Heart right ventricle (tissue), 16 donors: ENCODE data around the gene TIMP3. TPM values are rescaled to one million over a fixed set of nuclear protein-coding genes. Genes with fewer than 3 reads are reported as not detected.

Source experiments
- ATAC-seq, 8 donors: fragments of 200-7000 bp; cut with Tn5 transposase; one replicate each; pipeline ENCODE4 v1.9.1; 2020; ENCODE audit warnings: mild to moderate bottlenecking in 8 of 8, moderate library complexity in 8 of 8, moderate number of reproducible peaks in 1 of 8
- DNase-seq, 2 donors: peaks; one replicate each; pipeline ENCODE4 v3.0.0-alpha.2; 2020
- H3K27ac ChIP-seq, 10 donors: fragments of 200-600 bp; sonication (generic) in 2 of 10; one replicate each; pipeline versions ENCODE4 v1.5.0 to v1.8.0; 2020 to 2022; ENCODE audit warnings: mild to moderate bottlenecking in 3 of 10
- H3K27me3 ChIP-seq, 7 donors: fragments of 200-600 bp; one replicate each; pipeline ENCODE4 v1.8.0; 2021 to 2022; ENCODE audit warnings: mild to moderate bottlenecking in 2 of 7
- H3K36me3 ChIP-seq, 9 donors: fragments of 200-600 bp; sonication (generic) in 1 of 9; one replicate each; pipeline versions ENCODE4 v1.5.0 to v1.8.0; 2020 to 2022; ENCODE audit warnings: mild to moderate bottlenecking in 2 of 9
- H3K4me1 ChIP-seq, 9 donors: fragments of 200-600 bp; sonication (generic) in 1 of 9; one replicate each; pipeline versions ENCODE4 v1.5.0 to v1.8.0; 2020 to 2022; ENCODE audit warnings: mild to moderate bottlenecking in 4 of 9
- H3K4me3 ChIP-seq, 10 donors: fragments of 200-600 bp; sonication (generic) in 2 of 10; one replicate each; pipeline versions ENCODE4 v1.5.0 to v1.8.0; 2020 to 2022; ENCODE audit warnings: mild to moderate bottlenecking in 7 of 10, moderate library complexity in 2 of 10
- H3K9me3 ChIP-seq, 11 donors: fragments of 200-600 bp in 10 of 11; sonication (generic) in 2 of 11; one replicate each; pipeline versions ENCODE4 v1.5.0 to v1.8.0; 2013 to 2022; ENCODE audit warnings: mild to moderate bottlenecking in 2 of 11, control low read depth in 1 of 11, moderate library complexity in 1 of 11
- CTCF ChIP-seq, 9 donors: fragments of 200-600 bp; sonication (generic) in 2 of 9; IDR thresholded peaks; one replicate each; pipeline versions ENCODE4 v1.5.0 to v1.8.0; 2021 to 2022; ENCODE audit warnings: antibody characterized with exemption in 9 of 9, mild to moderate bottlenecking in 5 of 9, moderate library complexity in 1 of 9
- whole genome bisulfite sequencing, 2 donors: extraction: QIAGEN DNeasy Blood & Tissue Kit; methylation state at CpG; one replicate each; pipeline ENCODE4 v1.1.7; 2013; ENCODE audit warnings: inconsistent platforms in 1 of 2; 5-methylcytosine and 5-hydroxymethylcytosine counted together
- intact Hi-C, 10 donors: fragments of 100-400 bp; cut with DNase I; formaldehyde crosslinking; loops; one replicate each; pipeline versions ENCODE4 v1.11.1 to v1.14.2; 2022
- polyA plus RNA-seq, 2 donors: library from polyadenylated mRNA; stranded (reverse); fragments of 200-250 nt; gene quantifications; one replicate each; pipeline ENCODE4 v1.2.3, GENCODE V29; 2013
- total RNA-seq, 10 donors: library from RNA; stranded (reverse); fragmentation: NEBNext Ultra II Directional in 3 of 10; extraction: Animal tissue kit (Norgen Biotek cat#: 25700) in 3 of 10; gene quantifications; one replicate each; pipeline versions ENCODE4 v1.2.1 to v1.2.4, GENCODE V29; 2021 to 2023
- donor health status: Arrhythmogenic right ventricular cardiomyopathy.
- donor health status: ischemic (EF 13 %, LVEDD 7.1; RV severe dilation, severe dysfunction).
- donor health status: healthy with polysubstance abuse.
- donor health status: DM: no; HTN: yes; CAD: no.
- donor health status: DM: no; HTN: no; CAD: no.
- donor health status: ischemic (EF 25% LVEDD 6.9; RV normal size, moderate dysfunction).
- donor health status: ischemic (EF 25% LVEDD 5.7; RV mildly dilated, moderate dysfunction).
- donor health status: healthy.
- donor health status: DM: yes; HTN: yes; CAD: no.
- donor health status: Ischemic cardiomyopathy.
- donor health status: ischemic (EF 35%, LVEDD 5.7; RV mildly dilated, moderate dysfunction).
- donor health status: nonischemic (EF 11% LVEDD 7.7; RV severe dilation, severe dysfunction).
- donor health status: DM: yes; HTN: yes; CAD: no.
- donor health status: PGD.
- donor health status: ischemic (EF 29% LVEDD 5.4; RV normal size, mild dysfunction).
- donor health status: nonischemic (EF 23%, LVEDD 6.1; RV moderate dilation, normal function).

The TIMP3 gene
- total and polyA plus RNA-seq, 12 donors: 91.9 to 380 (median 157) TPM

GRCh38 chr22:32852395-32853251 lies 51.1 kb downstream of the TIMP3 start:
- no peaks in the 10 kb centered on the region for H3K9me3 ChIP-seq
- peak overlapping the region; percentile 16 to 90 (median 73) for H3K27ac ChIP-seq
- no peaks in the 10 kb centered on the region for H3K27me3 ChIP-seq
- peak; percentile 76 for DNase-seq
- H3K4me3 ChIP-seq: no peak overlapping the region
- peak; percentile 40 to 88 (median 62) for ATAC-seq
- intact Hi-C loops: loop anchor here in 4 of 10 donors (1.0 to 10.0 kb wide), 6 partner anchors 35 to 132 kb away; partner anchors contain the start of gene TIMP3 (in 1 of the 4)
- H3K4me1 ChIP-seq: peaks cover 52 to 99% (median 88%) of the 10 kb centered on the region in 9 donors
- peaks cover 0 to 62% (median 13%) of the 10 kb centered on the region in 9 donors for H3K36me3 ChIP-seq
- WGBS, 2 donors: 13 to 17% methylated on average over 10 of the region's 10 CpGs
- no peak for TF ChIP-seq CTCF (IDR thresholded peaks at IDR 0.05)

DNA sequence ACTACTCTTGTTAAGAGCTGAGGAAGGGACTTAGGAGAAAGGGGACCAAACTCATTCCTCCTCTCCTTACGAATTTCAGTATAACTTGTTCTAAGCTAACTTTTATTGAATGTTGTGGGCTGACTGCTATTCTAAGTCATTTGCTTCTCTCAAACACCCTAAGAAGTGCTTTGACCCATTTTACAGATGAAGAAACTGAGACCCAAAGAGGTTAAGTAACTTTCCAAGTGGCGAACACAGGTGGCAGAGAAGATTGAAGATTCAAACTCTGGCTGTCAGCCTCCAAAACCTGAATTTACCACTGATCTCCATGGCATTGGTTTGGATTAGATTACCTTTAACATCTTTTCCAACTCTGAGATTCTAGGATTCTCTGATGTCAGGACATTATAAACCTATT lies 52.2 kb downstream of the TIMP3 start:
- Histone ChIP-seq H3K27ac (peak overlapping the region in 7 of 10 donors; percentile 67 to 90 (median 83)), H3K4me3 (no peak overlapping the region), H3K27me3 (no peaks in the 10 kb centered on the region), H3K4me1 (peaks cover 48 to 97% (median 77%) of the 10 kb centered on the region in 9 donors), H3K9me3 (no peaks in the 10 kb centered on the region), H3K36me3 (peaks cover 0 to 73% (median 23%) of the 10 kb centered on the region in 9 donors)
- no peak for TF ChIP-seq CTCF (IDR thresholded peaks at IDR 0.05)
- ATAC-seq (no peak), DNase-seq (no peak)
- intact Hi-C loops: loop anchor here in 2 of 10 donors (2.0 to 10.0 kb wide), 4 partner anchors 36 to 131 kb away; partner anchors contain the start of gene TIMP3 (in 1 of the 2)
- WGBS, 2 donors: 98 to 99% methylated on average over 2 of the region's 2 CpGs

DNA sequence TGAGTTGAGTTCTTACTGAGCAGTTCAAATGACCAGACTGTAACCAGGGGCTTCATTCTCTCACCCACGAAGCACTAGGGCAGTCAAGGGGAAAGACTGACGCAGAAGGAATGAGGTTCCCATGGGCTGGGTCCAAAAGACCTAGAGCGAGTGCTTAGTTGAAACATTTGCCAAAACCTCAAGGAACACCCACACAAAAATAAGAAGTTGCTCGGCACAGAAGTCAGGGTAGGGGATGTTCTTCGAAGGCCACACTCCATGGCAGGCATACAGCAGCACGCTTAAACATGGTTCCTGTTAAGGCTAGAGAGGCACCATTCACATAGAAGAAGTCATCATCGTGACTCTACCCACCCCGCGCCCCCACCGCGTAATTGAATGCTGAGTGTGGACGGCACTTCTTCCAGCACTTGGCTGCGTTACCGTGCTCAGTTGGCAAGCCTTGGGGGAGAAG lies 52.9 kb downstream of the TIMP3 start:
- 61 to 70% methylated on average over 14 of the region's 14 CpGs for WGBS, 2 donors
- no peak overlapping the region for H3K4me3 ChIP-seq
- ATAC-seq (peak in 1 of 8 donors; percentile 7), DNase-seq (peak in 1 of 2 donors; percentile 44)
- peaks cover 0 to 76% (median 30%) of the 10 kb centered on the region in 9 donors for H3K36me3 ChIP-seq
- H3K27me3 ChIP-seq: no peaks in the 10 kb centered on the region
- no peak for TF ChIP-seq CTCF (IDR thresholded peaks at IDR 0.05)
- no peaks in the 10 kb centered on the region for H3K9me3 ChIP-seq
- intact Hi-C loops: loop anchor here in 2 of 10 donors (5.0 to 10.0 kb wide), 3 partner anchors 37 to 130 kb away; partner anchors contain the start of gene TIMP3 (in 1 of the 2)
- peak overlapping the region in 7 of 10 donors; percentile 0 to 90 (median 83) for H3K27ac ChIP-seq
- H3K4me1 ChIP-seq: peaks cover 42 to 89% (median 70%) of the 10 kb centered on the region in 9 donors

DNA sequence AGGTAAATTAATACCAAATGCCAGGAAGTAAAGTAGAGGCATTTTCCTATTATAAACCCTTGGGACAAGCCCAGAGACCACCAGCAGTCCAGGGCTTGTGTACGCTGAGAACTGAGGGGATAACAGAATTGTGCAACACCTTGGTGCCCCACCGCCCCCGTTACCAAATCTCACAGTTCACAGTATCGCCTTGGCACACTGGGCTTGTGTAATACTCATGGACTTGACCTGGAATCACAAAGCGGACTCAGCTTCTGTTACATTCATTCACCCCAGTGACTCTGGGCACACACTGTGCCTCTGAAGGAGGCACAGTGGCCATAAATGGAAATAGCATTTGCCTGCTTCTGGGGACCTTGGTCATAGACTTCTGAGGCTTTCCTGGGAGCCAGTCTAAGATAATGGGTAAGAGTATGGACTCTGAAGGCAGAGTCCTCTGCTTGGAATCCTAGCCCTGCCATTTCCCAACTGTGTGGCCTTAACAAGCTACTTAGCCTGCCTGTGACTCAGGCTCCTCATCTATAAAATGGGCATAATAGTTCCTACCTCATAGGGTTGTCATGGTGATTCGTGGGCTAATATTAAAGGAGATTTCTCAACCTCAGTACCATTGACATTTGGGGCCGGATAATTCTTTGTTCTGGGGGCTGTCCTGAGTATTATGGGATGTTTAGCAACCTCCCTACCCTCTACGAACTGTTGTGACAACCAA lies 53.7 kb downstream of the TIMP3 start:
- WGBS, 2 donors: 92% methylated on average over 8 of the region's 8 CpGs
- Histone ChIP-seq H3K36me3 (peaks cover 0 to 76% (median 38%) of the 10 kb centered on the region in 9 donors), H3K27ac (peak overlapping the region in 6 of 10 donors; percentile 0 to 90 (median 65))

More for the DNA sequence above, 53.7 kb downstream of the TIMP3 start:
- Histone ChIP-seq H3K9me3 (no peaks in the 10 kb centered on the region), H3K4me3 (no peak overlapping the region), H3K4me1 (peaks cover 34 to 81% (median 62%) of the 10 kb centered on the region in 9 donors), H3K27me3 (no peaks in the 10 kb centered on the region)
- DNase-seq (no peak), ATAC-seq (no peak)
- TF ChIP-seq CTCF (IDR thresholded peaks at IDR 0.05): no peak
- intact Hi-C loops: loop anchor here in 1 of 10 donors (10.0 kb wide), 1 partner anchor 130 kb away; no protein-coding TSS in a partner anchor
